Panc1 (cell line): ENCODE measurements around the gene HTR1E.
"Not testable (repeated sequence)": the region's sequence is repeated elsewhere in the genome, so short reads cannot be mapped to it uniquely, and the experiment has no call there.

Source experiments
- POLR2AphosphoS5 ChIP-seq: IDR thresholded peaks from 2 replicates; pipeline ENCODE4 v1.6.1; 2012; ENCODE audit warnings: mild to moderate bottlenecking, low read depth, low read length, moderate library complexity
- REST ChIP-seq, 2 experiments: IDR thresholded peaks; 2 replicates each; pipeline ENCODE4 v1.6.1; 2011 to 2012; ENCODE audit warnings: low read depth in 2 of 2, control low read depth in 1 of 2, low read length in 1 of 2, mild to moderate bottlenecking in 1 of 2, moderate library complexity in 1 of 2; ENCODE audit not compliant: insufficient read depth in 1 of 2
- TF ChIP-seq, protein P1 (sequence below): fragments of 450-650 bp; IDR thresholded peaks from 2 replicates; pipeline ENCODE4 v1.5.1; 2017; ENCODE audit warnings: mild to moderate bottlenecking

GRCh38 chr6:86897265-86897664, 40.1 kb upstream of the HTR1E start:
- TF ChIP-seq POLR2AphosphoS5; REST (IDR thresholded peaks at IDR 0.05; ENCODE audit: insufficient read depth in 1 of 2, low read depth in 2 of 2, low read length in 1 of 2): not testable (repeated sequence)
- TF ChIP-seq, protein P1, sequence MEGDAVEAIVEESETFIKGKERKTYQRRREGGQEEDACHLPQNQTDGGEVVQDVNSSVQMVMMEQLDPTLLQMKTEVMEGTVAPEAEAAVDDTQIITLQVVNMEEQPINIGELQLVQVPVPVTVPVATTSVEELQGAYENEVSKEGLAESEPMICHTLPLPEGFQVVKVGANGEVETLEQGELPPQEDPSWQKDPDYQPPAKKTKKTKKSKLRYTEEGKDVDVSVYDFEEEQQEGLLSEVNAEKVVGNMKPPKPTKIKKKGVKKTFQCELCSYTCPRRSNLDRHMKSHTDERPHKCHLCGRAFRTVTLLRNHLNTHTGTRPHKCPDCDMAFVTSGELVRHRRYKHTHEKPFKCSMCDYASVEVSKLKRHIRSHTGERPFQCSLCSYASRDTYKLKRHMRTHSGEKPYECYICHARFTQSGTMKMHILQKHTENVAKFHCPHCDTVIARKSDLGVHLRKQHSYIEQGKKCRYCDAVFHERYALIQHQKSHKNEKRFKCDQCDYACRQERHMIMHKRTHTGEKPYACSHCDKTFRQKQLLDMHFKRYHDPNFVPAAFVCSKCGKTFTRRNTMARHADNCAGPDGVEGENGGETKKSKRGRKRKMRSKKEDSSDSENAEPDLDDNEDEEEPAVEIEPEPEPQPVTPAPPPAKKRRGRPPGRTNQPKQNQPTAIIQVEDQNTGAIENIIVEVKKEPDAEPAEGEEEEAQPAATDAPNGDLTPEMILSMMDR: not testable (repeated sequence)
